ENCODE measurements around the gene KCNK16. TPM values are rescaled to one million over a fixed set of nuclear protein-coding genes. Genes with fewer than 3 reads are reported as not detected.

Gene KCNK16
- total and polyA plus RNA-seq, 2 experiments from 2014 or later: not detected

DNA sequence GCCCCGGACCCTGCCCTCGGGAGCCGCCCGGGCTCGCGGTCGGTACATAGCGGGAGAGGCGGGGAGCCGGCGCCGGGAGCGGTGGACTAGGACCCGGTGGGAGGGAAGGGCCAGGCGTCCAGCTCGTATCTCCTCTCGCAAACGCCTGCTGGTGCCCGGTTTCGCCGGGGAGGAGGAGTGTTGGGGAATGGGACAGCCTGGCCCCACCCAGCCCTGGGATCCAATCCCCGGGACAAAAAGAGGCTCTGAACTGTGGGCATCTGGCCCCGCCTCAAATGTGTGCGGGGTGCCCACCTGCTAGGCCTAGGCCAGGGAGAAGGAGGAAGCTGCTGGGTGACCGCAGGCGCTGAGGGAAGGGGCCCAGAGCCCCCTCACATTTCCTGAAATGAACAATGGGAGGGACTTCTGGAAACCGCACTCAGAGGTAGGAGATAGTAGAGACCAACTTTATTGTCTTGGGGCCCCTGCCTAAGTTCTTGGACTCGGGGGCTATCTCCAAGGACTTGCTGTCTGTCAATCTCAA, 8.2 kb downstream of the KCNK16 start, which contains the start of gene KCNK17:
Gene KCNK17 (minus strand): TSS at position 147 of the 523 bp plus-strand sequence. CDS start 99 bp downstream, at position 48.
- Histone ChIP-seq H3K36me3 (replicated peaks; ENCODE audit: insufficient read depth, low read depth) (no peaks in the 10 kb centered on the region), H3K9me3 (ENCODE audit: low read depth) (no peaks in the 10 kb centered on the region), H4K20me1 (ENCODE audit: insufficient read depth, poor library complexity, severe bottlenecking) (no peaks in the 10 kb centered on the region), H3K4me2 (peak within 1 kb of the TSS; percentile 81), H2AFZ (no peak within 1 kb of the TSS), H3K4me1 (ENCODE audit: insufficient read depth) (peaks cover 8% of the 10 kb centered on the region), H3K79me2 (no peaks in the 10 kb centered on the region), H3K4me3 (no peak within 1 kb of the TSS), H3K9me2 (replicated peaks; ENCODE audit: insufficient read depth) (no peaks in the 10 kb centered on the region), H3K27me3 (peaks cover 68% of the 10 kb centered on the region), H3K27ac (no peak within 1 kb of the TSS)
- WGBS (ENCODE audit: low lambda C conversion rate, missing lambda C conversion rate): 18% methylated on average over 25 of the region's 28 CpGs
- TF ChIP-seq, protein P1, sequence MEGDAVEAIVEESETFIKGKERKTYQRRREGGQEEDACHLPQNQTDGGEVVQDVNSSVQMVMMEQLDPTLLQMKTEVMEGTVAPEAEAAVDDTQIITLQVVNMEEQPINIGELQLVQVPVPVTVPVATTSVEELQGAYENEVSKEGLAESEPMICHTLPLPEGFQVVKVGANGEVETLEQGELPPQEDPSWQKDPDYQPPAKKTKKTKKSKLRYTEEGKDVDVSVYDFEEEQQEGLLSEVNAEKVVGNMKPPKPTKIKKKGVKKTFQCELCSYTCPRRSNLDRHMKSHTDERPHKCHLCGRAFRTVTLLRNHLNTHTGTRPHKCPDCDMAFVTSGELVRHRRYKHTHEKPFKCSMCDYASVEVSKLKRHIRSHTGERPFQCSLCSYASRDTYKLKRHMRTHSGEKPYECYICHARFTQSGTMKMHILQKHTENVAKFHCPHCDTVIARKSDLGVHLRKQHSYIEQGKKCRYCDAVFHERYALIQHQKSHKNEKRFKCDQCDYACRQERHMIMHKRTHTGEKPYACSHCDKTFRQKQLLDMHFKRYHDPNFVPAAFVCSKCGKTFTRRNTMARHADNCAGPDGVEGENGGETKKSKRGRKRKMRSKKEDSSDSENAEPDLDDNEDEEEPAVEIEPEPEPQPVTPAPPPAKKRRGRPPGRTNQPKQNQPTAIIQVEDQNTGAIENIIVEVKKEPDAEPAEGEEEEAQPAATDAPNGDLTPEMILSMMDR (IDR thresholded peaks at IDR 0.05; ENCODE audit: poor library complexity): no peak
- TF ChIP-seq EZH2phosphoT487 (IDR thresholded peaks at IDR 0.05; ENCODE audit: low read depth, severe bottlenecking, unreplicated experiment): peak; percentile 10
- no peak for TF ChIP-seq EZH2 (IDR thresholded peaks at IDR 0.05; ENCODE audit: borderline replicate concordance)
- DNase-seq (ENCODE audit: low spot score): no peak

DNA sequence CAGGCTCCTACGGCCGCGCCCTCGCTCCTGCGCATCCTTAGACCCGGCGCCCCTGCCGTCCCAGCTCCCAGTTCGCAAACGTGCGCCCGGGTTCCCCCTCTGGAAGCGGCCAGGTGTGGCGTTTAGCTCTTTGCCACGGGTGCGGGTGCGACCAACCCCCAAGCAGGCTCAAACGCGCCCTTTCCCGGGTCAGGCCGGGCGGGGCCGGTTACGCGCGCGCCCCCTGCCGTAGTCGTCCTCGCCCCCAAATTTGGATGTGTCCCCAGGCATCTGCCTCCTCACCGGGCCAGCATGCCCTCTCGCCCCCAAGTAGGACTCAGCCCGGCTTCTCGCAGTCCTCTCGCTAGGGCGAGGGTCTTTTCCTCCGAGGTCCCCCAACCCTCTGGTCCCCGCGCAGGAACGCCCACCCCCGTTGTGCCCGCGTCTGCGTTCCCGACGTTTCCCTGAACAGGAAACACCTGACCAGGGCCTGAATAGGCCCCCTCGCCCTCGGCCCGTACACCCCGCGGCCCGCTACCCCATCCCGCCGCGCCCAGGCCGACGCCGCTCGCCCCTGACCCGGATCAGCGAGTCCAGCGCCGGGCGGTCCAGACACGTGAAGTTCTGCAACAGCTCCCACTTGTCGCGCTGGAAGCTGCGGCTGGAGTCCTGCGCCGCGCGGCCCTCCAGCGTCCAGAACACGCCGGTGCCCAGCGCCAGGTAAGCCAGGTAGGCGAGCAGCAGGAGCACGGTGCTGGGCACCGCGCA, 8.8 kb downstream of the KCNK16 start:
- WGBS (ENCODE audit: low lambda C conversion rate, missing lambda C conversion rate): under 1% methylated on average over 44 of the region's 80 CpGs
- no peak overlapping the region for H3K4me3 ChIP-seq
- H2AFZ ChIP-seq: no peak overlapping the region
- H3K9me2 ChIP-seq (replicated peaks; ENCODE audit: insufficient read depth): no peaks in the 10 kb centered on the region
- H3K9me3 ChIP-seq (ENCODE audit: low read depth): no peaks in the 10 kb centered on the region
- no peaks in the 10 kb centered on the region for H4K20me1 ChIP-seq (ENCODE audit: insufficient read depth, poor library complexity, severe bottlenecking)
- peak overlapping the region; percentile 81 for H3K4me2 ChIP-seq
- peaks cover 68% of the 10 kb centered on the region for H3K27me3 ChIP-seq
- H3K4me1 ChIP-seq (ENCODE audit: insufficient read depth): peaks cover 8% of the 10 kb centered on the region
- peak; percentile 31 for DNase-seq (ENCODE audit: low spot score)
- no peaks in the 10 kb centered on the region for H3K36me3 ChIP-seq (replicated peaks; ENCODE audit: insufficient read depth, low read depth)
- H3K79me2 ChIP-seq: no peaks in the 10 kb centered on the region
- TF ChIP-seq, protein P1 (IDR thresholded peaks at IDR 0.05; ENCODE audit: poor library complexity): no peak
- TF ChIP-seq EZH2phosphoT487 (IDR thresholded peaks at IDR 0.05; ENCODE audit: low read depth, severe bottlenecking, unreplicated experiment) (peak; percentile 68), EZH2 (IDR thresholded peaks at IDR 0.05; ENCODE audit: borderline replicate concordance) (peak; percentile 91)
- no peak overlapping the region for H3K27ac ChIP-seq

DNA sequence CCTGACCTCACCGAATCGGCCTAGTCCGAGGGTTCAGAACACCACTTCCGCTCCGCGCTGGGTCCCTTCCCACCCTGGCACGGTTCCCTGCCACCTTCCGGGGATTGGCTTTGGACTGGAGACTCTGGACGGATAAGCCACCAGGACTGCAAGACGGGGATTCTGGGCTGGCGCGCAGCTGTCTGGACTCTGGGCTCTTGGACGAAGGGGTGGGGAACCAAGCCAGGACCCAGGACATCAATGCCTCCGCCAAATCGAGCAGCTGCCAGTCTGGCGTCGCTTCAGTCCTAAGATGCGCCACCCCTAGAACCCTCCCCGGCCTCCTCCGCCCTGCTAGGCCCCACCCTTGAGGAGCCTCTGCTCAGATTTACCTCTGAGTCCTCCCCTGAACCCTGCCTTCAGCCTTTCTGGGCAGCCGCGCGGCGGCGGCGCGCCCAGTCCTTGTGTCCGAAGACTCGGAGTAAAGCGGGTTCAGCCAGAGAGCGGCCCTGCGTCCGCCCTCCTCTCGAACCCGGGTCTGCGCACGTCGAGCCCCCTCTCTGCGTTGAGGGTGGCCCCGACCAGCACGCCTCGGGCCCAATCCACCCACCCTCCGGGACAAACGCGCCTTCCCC, 9.5 kb downstream of the KCNK16 start:
- Histone ChIP-seq H3K9me2 (replicated peaks; ENCODE audit: insufficient read depth) (no peaks in the 10 kb centered on the region), H4K20me1 (ENCODE audit: insufficient read depth, poor library complexity, severe bottlenecking) (no peaks in the 10 kb centered on the region), H3K9me3 (ENCODE audit: low read depth) (no peaks in the 10 kb centered on the region), H3K27ac (no peak overlapping the region), H3K4me1 (ENCODE audit: insufficient read depth) (peaks cover 8% of the 10 kb centered on the region), H2AFZ (no peak overlapping the region), H3K79me2 (no peaks in the 10 kb centered on the region), H3K4me2 (peak overlapping the region; percentile 81), H3K27me3 (peaks cover 65% of the 10 kb centered on the region), H3K4me3 (no peak overlapping the region), H3K36me3 (replicated peaks; ENCODE audit: insufficient read depth, low read depth) (no peaks in the 10 kb centered on the region)
- 31% methylated on average over 37 of the region's 45 CpGs for WGBS (ENCODE audit: low lambda C conversion rate, missing lambda C conversion rate)
- DNase-seq (ENCODE audit: low spot score): no peak
- TF ChIP-seq, protein P1 (IDR thresholded peaks at IDR 0.05; ENCODE audit: poor library complexity): no peak
- TF ChIP-seq EZH2phosphoT487 (IDR thresholded peaks at IDR 0.05; ENCODE audit: low read depth, severe bottlenecking, unreplicated experiment): peak; percentile 3
